GM18873 (cell line): ENCODE data around the gene BTG1.

Experiments
- ATAC-seq: cut with Tn5 transposase; IDR thresholded peaks from one replicate; pipeline ENCODE4 v1.9.1; 2021; ENCODE audit warnings: mild to moderate bottlenecking, moderate library complexity, moderate number of reproducible peaks; ENCODE audit not compliant: unreplicated experiment, low FRiP score

The BTG1 gene

GRCh38 chr12:92105676-92106075, 40.0 kb downstream of the BTG1 start:
- ATAC-seq: no peak

DNA sequence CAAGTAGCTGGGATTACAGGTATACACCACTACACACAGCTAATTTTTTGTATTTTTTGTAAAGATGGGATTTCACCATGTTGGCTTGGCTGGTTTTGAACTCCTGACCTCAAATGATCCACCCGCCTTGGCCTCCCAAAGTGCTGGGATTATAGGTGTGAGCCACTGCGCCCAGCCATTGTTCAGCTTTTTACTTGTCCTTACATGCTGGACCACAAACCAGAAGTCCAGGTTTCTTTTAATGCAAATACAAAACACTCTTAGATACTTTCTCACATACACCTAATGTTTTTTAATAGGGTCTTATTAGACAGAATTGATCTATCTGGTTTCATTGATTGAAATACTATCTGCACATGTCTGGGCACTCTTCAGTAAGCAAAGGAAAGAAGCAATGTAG, 40.5 kb downstream of the BTG1 start:
- no peak for ATAC-seq

DNA sequence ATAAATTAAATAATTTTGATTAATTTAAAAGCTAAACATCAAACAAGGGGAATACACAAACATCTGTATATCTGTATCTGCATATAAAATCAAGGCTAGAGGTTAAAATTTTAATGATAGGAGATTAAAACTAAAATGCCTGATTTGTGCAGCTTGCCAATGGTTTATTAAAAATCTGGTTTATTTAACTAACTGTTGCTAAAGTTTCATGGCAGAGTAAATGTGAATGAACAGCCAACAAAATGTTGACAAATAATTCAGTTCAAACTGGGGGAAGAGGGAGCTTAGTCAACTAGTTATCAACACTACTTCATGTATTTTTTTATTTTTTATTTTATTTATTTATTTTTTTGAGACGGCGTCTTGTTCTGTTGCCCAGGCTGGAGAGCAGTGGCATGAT, 43.0 kb downstream of the BTG1 start:
- no peak for ATAC-seq

DNA sequence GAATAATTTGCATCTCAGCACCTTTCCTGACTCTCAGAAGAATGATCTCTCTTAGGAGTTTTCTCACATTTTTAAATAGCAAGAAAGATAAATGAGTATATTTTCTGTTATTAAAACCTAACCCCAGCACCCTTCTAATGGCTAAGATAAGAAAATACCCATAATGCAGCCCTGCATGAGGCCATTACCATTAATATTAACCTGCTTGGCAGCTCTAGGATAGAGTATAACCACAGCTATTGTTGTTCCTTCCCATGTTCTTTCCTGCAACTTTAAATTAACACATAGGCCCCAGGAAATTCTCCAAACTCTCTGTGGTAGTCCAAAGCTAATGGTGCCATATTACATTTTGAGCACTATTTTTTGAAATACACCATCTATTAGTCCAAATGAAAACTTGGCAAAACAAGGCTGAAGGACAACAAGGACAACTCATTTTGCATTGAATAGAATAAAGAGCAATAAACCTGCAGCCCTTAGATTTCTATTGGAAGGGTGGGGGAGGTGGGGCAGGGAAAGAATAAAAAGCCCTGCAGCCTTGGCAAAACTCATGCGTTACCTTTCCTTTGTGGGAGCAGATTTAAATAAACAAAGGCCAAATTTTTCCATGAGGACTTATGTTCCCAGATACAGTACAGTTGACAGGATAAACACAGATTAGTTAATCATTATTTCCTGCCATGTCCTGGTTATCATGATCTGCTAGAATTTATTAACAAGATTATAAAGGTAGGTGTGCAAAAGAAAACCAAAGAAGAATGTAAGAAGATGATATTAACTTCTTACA, 46.9 kb downstream of the BTG1 start:
- ATAC-seq: no peak

- no peak for ATAC-seq
These were observed 49.1 kb downstream of the BTG1 start for GRCh38 chr12:92096346-92097136.

DNA sequence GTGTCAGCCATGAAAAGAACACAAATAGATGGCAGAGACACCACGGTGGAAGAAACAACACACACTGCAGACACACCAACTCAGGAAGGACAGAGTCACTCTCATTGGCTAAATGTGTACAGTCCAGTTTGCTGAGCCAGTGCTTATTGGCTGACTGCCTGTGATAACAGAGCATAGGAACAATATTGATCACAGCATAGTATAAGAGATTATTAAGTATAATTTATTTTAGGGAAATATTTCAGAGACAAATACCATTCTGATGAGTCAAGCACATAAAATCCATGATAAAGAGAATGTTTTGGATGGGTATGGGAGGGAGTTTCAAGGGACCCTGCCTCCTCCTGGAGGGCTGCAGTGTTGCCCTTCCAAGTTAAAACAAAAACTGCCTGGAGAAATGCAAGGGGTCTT, 50.9 kb downstream of the BTG1 start:
- ATAC-seq: no peak

- ATAC-seq: peak; percentile 60
These were observed 51.3 kb downstream of the BTG1 start for GRCh38 chr12:92094301-92094700.
